Ascending aorta (tissue), 2 donors: ENCODE measurements around the gene ARHGAP32. TPM values are rescaled to one million over a fixed set of nuclear protein-coding genes. Genes with fewer than 3 reads are reported as not detected.

Experiments used
- DNase-seq, 2 donors: peaks; one replicate each; pipeline ENCODE4 v3.0.0-alpha.2; 2019; ENCODE audit warnings: low spot score in 2 of 2
- H3K27ac ChIP-seq, 2 donors: fragments of 200-600 bp; sonication (generic); one replicate each; pipeline ENCODE4 v1.5.1; 2016 to 2017; ENCODE audit warnings: mild to moderate bottlenecking in 1 of 2
- H3K27me3 ChIP-seq: fragments of 200-600 bp; sonication (generic); one replicate; pipeline ENCODE4 v1.5.1; 2017
- H3K36me3 ChIP-seq, 2 donors: fragments of 200-600 bp; sonication (generic); one replicate each; pipeline ENCODE4 v1.5.1; 2016
- H3K4me1 ChIP-seq, 2 donors: fragments of 200-600 bp; sonication (generic); one replicate each; pipeline ENCODE4 v1.5.1; 2016 to 2017; ENCODE audit warnings: mild to moderate bottlenecking in 1 of 2
- H3K4me3 ChIP-seq, 2 donors: fragments of 200-600 bp; sonication (generic); one replicate each; pipeline ENCODE4 v1.5.1; 2016 to 2017; ENCODE audit warnings: mild to moderate bottlenecking in 1 of 2
- H3K9me3 ChIP-seq, 2 donors: fragments of 200-600 bp; sonication (generic); one replicate each; pipeline ENCODE4 v1.5.1; 2016
- CTCF ChIP-seq, 3 experiments: fragments of 200-600 bp in 2 of 3; fragments of 450-650 bp in 1 of 3; sonication (generic) in 2 of 3; IDR thresholded peaks; one replicate each; pipeline ENCODE4 v1.5.1; 2016 to 2019; ENCODE audit warnings: antibody characterized with exemption in 3 of 3, mild to moderate bottlenecking in 1 of 3, moderate library complexity in 1 of 3
- intact Hi-C: fragments of 100-400 bp; cut with DNase I; formaldehyde crosslinking; loops from one replicate; pipeline ENCODE4 v1.15.1; 2023
- total RNA-seq: library from RNA; depleted of rRNA; stranded (reverse); fragments of >200 nt; gene quantifications from one replicate; pipeline ENCODE4 v1.1.0, GENCODE V29; 2016

Gene ARHGAP32
- total RNA-seq, 1 donor from 2014 or later: 4.9 TPM

GRCh38 chr11:128941573-128942271 is 250.4 kb downstream of the ARHGAP32 start:
- DNase-seq: no peak
- intact Hi-C loops: no loop called here
- no peak for TF ChIP-seq CTCF (IDR thresholded peaks at IDR 0.05)

DNA sequence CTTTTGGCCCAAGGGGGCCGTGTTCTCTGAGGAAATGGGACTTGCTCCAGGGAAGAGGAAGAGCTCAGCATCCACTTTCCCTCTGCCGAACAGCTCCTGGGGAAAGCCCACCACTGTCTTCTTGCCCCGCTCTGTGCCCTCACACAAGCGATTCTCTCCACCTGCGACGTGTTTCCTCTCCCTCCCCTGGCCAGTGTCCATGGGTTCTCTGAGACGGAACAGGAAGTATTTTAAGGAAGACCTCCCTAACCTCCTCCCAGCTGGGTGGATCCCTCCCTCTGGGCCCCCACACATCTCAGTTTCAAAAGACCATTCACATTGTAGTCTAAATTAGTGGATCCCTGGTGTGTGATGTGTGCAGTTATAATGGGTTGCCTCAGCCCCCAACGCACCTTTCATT is 251.0 kb downstream of the ARHGAP32 start:
- no peaks in the 10 kb centered on the region for H3K36me3 ChIP-seq
- H3K27me3 ChIP-seq: no peaks in the 10 kb centered on the region
- H3K27ac ChIP-seq: no peak overlapping the region
- no peaks in the 10 kb centered on the region for H3K9me3 ChIP-seq
- TF ChIP-seq CTCF (IDR thresholded peaks at IDR 0.05): no peak
- H3K4me1 ChIP-seq: no peaks in the 10 kb centered on the region
- intact Hi-C loops: no loop called here
- no peak for DNase-seq
- H3K4me3 ChIP-seq: no peak overlapping the region

More at GRCh38 chr11:128941573-128942271, 250.4 kb downstream of the ARHGAP32 start:
- no peaks in the 10 kb centered on the region for H3K9me3 ChIP-seq
- no peaks in the 10 kb centered on the region for H3K4me1 ChIP-seq
- H3K27me3 ChIP-seq: no peaks in the 10 kb centered on the region
- H3K36me3 ChIP-seq: no peaks in the 10 kb centered on the region
- no peak overlapping the region for H3K27ac ChIP-seq
- no peak overlapping the region for H3K4me3 ChIP-seq

- Histone ChIP-seq H3K27ac (no peak overlapping the region), H3K4me3 (no peak overlapping the region), H3K9me3 (no peaks in the 10 kb centered on the region), H3K36me3 (no peaks in the 10 kb centered on the region), H3K27me3 (no peaks in the 10 kb centered on the region), H3K4me1 (no peaks in the 10 kb centered on the region)
- DNase-seq: no peak
- intact Hi-C loops: no loop called here
- no peak for TF ChIP-seq CTCF (IDR thresholded peaks at IDR 0.05)
Observed at GRCh38 chr11:128940603-128941002, 251.5 kb downstream of the ARHGAP32 start.

DNA sequence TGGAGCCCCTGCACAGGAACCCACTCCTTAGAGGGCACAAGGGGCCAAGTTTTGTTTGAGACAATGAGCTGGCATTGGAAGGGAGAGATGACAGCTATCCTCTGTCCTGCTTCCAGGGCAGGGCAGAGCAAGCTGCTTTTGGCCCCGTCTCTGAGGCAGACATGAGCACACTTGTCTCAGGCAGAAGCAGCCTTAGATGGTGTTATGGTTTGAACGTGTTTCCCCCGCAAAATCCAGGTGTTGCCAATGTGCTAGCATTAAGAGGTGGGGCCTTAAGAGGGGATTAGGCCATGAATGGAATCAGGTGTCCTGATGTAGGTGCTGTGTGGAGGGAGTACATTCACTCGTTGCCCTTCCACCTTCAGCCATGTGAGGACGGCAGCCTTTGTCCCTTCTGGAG is 252.0 kb downstream of the ARHGAP32 start:
- Histone ChIP-seq H3K36me3 (no peaks in the 10 kb centered on the region), H3K27ac (no peak overlapping the region), H3K4me3 (no peak overlapping the region), H3K27me3 (no peaks in the 10 kb centered on the region), H3K9me3 (no peaks in the 10 kb centered on the region), H3K4me1 (no peaks in the 10 kb centered on the region)
- intact Hi-C loops: no loop called here
- DNase-seq: no peak
- no peak for TF ChIP-seq CTCF (IDR thresholded peaks at IDR 0.05)

GRCh38 chr11:128939591-128939990 is 252.5 kb downstream of the ARHGAP32 start:
- DNase-seq: no peak
- Histone ChIP-seq H3K27ac (no peak overlapping the region), H3K4me3 (no peak overlapping the region), H3K4me1 (no peaks in the 10 kb centered on the region), H3K27me3 (no peaks in the 10 kb centered on the region), H3K36me3 (no peaks in the 10 kb centered on the region), H3K9me3 (no peaks in the 10 kb centered on the region)
- TF ChIP-seq CTCF (IDR thresholded peaks at IDR 0.05): no peak
- intact Hi-C loops: no loop called here
